ENCODE results near the gene COG5. TPM values are rescaled to one million over a fixed set of nuclear protein-coding genes. Genes with fewer than 3 reads are reported as not detected.
A peak's percentile ranks its signal among the peaks of the same experiment; 100 is the strongest.

The COG5 gene
- total and polyA plus RNA-seq, 9 of the 15 experiments (the other 6 are each of a cell fraction or from before 2014, with no cell fraction given) = 15.3 to 75.1 (median 56.4) TPM

DNA sequence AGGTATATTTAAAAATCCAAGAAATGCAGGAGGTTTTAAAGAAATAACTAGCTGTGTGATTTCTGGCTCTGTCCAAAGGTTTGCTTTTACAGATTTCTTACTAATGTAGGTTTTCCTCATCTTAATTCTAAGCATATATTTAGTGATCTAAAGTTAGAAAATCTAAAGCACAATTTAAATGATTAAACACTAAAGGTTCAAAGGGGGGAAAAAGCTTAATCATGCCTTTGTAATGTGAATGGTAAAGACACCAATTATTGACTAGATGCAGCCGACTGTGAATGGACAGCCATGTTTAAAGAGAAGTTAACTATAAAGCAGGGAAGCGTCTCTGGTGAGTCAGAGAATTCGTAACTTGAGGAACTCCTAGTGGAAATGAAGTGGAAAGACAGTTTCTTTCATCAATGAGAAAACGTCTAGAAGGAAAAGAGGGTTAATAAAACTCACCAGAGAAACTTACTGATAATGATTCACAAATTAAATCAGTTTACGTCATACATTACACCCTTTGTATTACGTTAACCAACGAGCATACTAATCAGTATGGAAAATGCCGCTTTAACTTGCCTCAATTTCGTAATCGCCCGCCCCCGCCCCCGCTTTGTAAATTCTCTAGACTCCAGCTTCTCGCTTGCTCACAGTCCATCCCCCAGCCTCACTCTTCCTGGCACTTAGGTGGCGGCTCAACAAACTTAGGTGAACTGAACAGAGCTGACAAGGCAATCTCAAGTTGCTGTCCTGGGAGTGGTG is 396.1 kb downstream of the COG5 start (continued):
- TF ChIP-seq, protein P1, sequence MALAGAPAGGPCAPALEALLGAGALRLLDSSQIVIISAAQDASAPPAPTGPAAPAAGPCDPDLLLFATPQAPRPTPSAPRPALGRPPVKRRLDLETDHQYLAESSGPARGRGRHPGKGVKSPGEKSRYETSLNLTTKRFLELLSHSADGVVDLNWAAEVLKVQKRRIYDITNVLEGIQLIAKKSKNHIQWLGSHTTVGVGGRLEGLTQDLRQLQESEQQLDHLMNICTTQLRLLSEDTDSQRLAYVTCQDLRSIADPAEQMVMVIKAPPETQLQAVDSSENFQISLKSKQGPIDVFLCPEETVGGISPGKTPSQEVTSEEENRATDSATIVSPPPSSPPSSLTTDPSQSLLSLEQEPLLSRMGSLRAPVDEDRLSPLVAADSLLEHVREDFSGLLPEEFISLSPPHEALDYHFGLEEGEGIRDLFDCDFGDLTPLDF (CRISPR knock-in tag; IDR thresholded peaks at IDR 0.05) = no peak
- TF ChIP-seq ZEB2 (IDR thresholded peaks at IDR 0.05) (0 out of 2 replicates have a peak, but pooled peaks have one; percentile 70), ZNF232 (CRISPR knock-in tag; IDR thresholded peaks at IDR 0.05) (peak; percentile 50; the same call in 1 of the 2 replicates), KDM5B (IDR thresholded peaks at IDR 0.05; ENCODE audit: insufficient replicate concordance, low read depth, low read length) (peak; percentile 48), POLR2G (IDR thresholded peaks at IDR 0.05; ENCODE audit: low read depth, low read length) (0 out of 2 replicates have a peak, but pooled peaks have one; percentile 39), SIN3B (IDR thresholded peaks at IDR 0.05; ENCODE audit: low read depth) (peak; percentile 26; the same call in 1 of the 2 replicates), TBL1XR1 (IDR thresholded peaks at IDR 0.05; ENCODE audit: low read length in 2 of 2) (peak in 1 of 2 experiments; percentile 64; a peak in 1 of 4 replicates), FOXM1 (IDR thresholded peaks at IDR 0.05; ENCODE audit: low read depth) (peak; percentile 52; the same call in 1 of the 2 replicates), FOXM1 (CRISPR knock-in tag; IDR thresholded peaks at IDR 0.05; ENCODE audit: low read depth) (no peak), KHSRP (IDR thresholded peaks at IDR 0.05) (peak; percentile 60; the same call in 1 of the 2 replicates)
- TF ChIP-seq, protein P2, sequence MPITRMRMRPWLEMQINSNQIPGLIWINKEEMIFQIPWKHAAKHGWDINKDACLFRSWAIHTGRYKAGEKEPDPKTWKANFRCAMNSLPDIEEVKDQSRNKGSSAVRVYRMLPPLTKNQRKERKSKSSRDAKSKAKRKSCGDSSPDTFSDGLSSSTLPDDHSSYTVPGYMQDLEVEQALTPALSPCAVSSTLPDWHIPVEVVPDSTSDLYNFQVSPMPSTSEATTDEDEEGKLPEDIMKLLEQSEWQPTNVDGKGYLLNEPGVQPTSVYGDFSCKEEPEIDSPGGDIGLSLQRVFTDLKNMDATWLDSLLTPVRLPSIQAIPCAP (CRISPR knock-in tag; IDR thresholded peaks at IDR 0.05; ENCODE audit: borderline replicate concordance) = 0 out of 2 replicates have a peak, but pooled peaks have one; percentile 49
- TF ChIP-seq, protein P3, sequence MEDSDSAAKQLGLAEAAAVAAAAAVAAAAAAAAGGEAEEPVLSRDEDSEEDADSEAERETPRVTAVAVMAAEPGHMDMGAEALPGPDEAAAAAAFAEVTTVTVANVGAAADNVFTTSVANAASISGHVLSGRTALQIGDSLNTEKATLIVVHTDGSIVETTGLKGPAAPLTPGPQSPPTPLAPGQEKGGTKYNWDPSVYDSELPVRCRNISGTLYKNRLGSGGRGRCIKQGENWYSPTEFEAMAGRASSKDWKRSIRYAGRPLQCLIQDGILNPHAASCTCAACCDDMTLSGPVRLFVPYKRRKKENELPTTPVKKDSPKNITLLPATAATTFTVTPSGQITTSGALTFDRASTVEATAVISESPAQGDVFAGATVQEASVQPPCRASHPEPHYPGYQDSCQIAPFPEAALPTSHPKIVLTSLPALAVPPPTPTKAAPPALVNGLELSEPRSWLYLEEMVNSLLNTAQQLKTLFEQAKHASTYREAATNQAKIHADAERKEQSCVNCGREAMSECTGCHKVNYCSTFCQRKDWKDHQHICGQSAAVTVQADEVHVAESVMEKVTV (CRISPR knock-in tag; IDR thresholded peaks at IDR 0.05) = peak; percentile 49
- TF ChIP-seq, protein P4, sequence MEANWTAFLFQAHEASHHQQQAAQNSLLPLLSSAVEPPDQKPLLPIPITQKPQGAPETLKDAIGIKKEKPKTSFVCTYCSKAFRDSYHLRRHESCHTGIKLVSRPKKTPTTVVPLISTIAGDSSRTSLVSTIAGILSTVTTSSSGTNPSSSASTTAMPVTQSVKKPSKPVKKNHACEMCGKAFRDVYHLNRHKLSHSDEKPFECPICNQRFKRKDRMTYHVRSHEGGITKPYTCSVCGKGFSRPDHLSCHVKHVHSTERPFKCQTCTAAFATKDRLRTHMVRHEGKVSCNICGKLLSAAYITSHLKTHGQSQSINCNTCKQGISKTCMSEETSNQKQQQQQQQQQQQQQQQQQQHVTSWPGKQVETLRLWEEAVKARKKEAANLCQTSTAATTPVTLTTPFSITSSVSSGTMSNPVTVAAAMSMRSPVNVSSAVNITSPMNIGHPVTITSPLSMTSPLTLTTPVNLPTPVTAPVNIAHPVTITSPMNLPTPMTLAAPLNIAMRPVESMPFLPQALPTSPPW (CRISPR knock-in tag; IDR thresholded peaks at IDR 0.05) = no peak
- TF ChIP-seq, protein P5, sequence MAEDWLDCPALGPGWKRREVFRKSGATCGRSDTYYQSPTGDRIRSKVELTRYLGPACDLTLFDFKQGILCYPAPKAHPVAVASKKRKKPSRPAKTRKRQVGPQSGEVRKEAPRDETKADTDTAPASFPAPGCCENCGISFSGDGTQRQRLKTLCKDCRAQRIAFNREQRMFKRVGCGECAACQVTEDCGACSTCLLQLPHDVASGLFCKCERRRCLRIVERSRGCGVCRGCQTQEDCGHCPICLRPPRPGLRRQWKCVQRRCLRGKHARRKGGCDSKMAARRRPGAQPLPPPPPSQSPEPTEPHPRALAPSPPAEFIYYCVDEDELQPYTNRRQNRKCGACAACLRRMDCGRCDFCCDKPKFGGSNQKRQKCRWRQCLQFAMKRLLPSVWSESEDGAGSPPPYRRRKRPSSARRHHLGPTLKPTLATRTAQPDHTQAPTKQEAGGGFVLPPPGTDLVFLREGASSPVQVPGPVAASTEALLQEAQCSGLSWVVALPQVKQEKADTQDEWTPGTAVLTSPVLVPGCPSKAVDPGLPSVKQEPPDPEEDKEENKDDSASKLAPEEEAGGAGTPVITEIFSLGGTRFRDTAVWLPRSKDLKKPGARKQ (CRISPR knock-in tag; IDR thresholded peaks at IDR 0.05) = no peak
- TF ChIP-seq, protein P6, sequence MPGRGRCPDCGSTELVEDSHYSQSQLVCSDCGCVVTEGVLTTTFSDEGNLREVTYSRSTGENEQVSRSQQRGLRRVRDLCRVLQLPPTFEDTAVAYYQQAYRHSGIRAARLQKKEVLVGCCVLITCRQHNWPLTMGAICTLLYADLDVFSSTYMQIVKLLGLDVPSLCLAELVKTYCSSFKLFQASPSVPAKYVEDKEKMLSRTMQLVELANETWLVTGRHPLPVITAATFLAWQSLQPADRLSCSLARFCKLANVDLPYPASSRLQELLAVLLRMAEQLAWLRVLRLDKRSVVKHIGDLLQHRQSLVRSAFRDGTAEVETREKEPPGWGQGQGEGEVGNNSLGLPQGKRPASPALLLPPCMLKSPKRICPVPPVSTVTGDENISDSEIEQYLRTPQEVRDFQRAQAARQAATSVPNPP (IDR thresholded peaks at IDR 0.05; ENCODE audit: borderline replicate concordance, insufficient read depth, insufficient read length) = no peak
- TF ChIP-seq, protein P7, sequence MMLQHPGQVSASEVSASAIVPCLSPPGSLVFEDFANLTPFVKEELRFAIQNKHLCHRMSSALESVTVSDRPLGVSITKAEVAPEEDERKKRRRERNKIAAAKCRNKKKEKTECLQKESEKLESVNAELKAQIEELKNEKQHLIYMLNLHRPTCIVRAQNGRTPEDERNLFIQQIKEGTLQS (IDR thresholded peaks at IDR 0.05) = peak; percentile 95
- TF ChIP-seq, protein P7 (CRISPR knock-in tag; conservative IDR thresholded peaks at IDR 0.05) = peak; percentile 4; the same call in 1 of the 2 replicates
